Esophagus (tissue), 2 donors: ENCODE results near the gene RBM44. TPM values are rescaled to one million over a fixed set of nuclear protein-coding genes. Genes with fewer than 3 reads are reported as not detected.
"Not testable (repeated sequence)": the region's sequence is repeated elsewhere in the genome, so short reads cannot be mapped to it uniquely, and the experiment has no call there.

Experiments used
- H3K27ac ChIP-seq, 2 donors: one replicate each; pipeline ENCODE4 v1.5.1; 2013; ENCODE audit warnings: low read depth in 2 of 2, mild to moderate bottlenecking in 2 of 2, inconsistent platforms in 1 of 2, low read length in 1 of 2, moderate library complexity in 1 of 2
- H3K27me3 ChIP-seq, 2 donors: one replicate each; pipeline ENCODE4 v1.6.1; 2013; ENCODE audit warnings: low read length in 2 of 2, control low read depth in 1 of 2, mild to moderate bottlenecking in 1 of 2; ENCODE audit not compliant: insufficient read depth in 2 of 2, control insufficient read depth in 1 of 2
- H3K36me3 ChIP-seq, 2 donors: one replicate each; pipeline ENCODE4 v1.6.1; 2013; ENCODE audit warnings: low read length in 1 of 2; ENCODE audit not compliant: control insufficient read depth in 2 of 2, insufficient read depth in 2 of 2
- H3K4me1 ChIP-seq, 2 donors: one replicate each; pipeline ENCODE4 v1.6.1; 2013; ENCODE audit warnings: low read length in 1 of 2; ENCODE audit not compliant: control insufficient read depth in 2 of 2, insufficient read depth in 2 of 2
- H3K4me3 ChIP-seq, 2 donors: one replicate each; pipeline ENCODE4 v1.5.1; 2013; ENCODE audit warnings: low read length in 2 of 2, mild to moderate bottlenecking in 2 of 2, low read depth in 1 of 2, moderate library complexity in 1 of 2
- H3K9me3 ChIP-seq, 2 donors: one replicate each; pipeline ENCODE4 v1.6.1; 2013; ENCODE audit warnings: mild to moderate bottlenecking in 2 of 2, low read depth in 1 of 2, low read length in 1 of 2, moderate library complexity in 1 of 2; ENCODE audit not compliant: control insufficient read depth in 2 of 2, insufficient read depth in 1 of 2
- WGBS, 2 donors: extraction: QIAGEN DNeasy Blood & Tissue Kit; methylation state at CpG; one replicate each; pipeline ENCODE4 v1.1.7; 2013; 5-methylcytosine and 5-hydroxymethylcytosine counted together
- polyA plus RNA-seq, 2 donors: library from polyadenylated mRNA; stranded (reverse); fragments of 200-250 nt; gene quantifications; one replicate each; pipeline ENCODE4 v1.2.3, GENCODE V29; 2013
- donor health status: healthy with polysubstance abuse.
- donor health status: Bipolar disorder and iron deficiency.

The RBM44 gene, protein sequence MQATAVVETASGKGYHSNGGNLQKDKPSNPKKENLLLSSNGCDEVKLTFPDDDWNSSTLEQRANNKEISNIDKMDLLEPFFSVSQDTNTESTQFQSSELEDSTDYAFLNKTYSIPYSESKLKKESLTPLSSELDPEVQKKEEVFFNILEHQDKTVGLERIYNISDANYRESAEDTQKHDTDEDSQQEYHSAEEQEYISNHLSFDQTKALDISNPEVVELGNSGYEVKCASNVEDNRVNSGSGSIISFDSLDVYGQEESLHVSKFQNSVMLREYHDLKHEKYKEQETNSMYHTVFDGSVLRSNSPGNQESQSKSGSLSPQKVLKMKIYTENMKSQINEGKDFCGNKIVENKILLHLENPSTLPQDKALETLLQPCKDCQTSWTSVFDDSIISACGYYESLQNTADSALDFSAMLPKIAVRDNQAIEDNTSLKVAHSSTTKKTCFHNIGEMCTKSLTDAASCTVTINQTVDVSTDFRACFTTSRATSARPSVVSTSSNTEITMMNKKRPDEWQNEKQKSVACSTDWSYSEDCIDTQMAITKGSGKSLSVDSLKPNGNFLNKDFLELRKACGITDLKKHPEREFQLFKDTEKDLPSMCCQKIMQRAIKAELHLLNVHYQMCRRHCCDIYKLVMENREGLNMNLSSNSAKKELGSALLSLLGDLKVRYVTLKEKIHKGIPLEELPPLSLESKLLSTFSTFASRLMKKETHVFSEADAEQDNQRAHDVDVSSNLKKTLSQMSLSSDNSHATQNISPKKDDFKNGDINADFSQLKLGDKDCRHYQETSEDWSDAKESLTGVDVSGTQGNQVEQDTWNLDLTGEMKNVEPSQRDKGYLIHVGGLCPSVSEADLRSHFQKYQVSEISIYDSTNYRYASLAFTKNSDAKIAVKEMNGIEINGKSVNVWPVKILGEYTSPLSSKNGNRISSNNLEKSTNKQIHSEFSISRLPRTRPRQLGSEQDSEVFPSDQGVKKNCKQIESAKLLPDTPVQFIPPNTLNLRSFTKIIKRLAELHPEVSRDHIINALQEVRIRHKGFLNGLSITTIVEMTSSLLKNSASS
- polyA plus RNA-seq = under 1 TPM; 0.24 to 0.37 TPM

DNA sequence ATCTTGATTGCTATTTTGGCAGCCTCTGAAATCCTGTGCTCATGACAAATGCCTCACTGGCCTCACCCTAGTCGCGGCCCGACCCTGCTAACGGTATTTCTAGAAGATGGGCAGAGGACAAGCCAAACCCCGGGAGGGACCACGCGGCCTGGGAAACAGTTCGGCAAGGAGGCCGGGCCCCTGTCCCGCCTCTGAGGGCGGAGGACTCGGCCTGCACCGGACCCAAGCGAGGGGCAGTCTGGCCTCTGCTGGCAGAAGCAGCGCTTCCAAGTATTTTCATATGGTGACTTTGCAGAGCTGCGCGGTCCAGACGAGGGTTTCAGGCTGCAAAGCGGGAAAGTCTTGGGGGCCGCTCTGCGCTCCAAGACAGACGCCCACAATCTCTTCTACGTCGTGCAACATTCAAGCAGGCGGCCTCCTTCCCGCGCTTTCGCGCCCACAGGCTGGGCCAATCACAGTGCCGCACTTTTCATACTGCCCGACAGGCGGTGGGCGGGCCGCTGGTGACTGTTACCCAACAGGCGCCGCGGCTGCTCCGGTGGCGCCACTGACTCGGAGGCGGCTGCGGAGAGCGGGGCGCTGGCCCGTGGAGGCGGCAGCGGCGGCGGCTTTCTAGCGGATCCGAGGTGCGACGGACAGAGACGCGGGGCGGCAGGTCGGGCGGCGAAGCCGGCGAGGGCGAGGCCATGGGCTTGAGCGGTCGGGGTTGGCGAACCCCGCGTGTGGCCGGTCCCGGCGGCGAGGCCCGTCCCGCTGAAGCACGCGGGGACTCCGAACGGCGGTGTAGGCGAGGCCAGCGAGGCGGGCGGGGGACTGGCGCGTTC, at the start of gene RBM44:
Gene RBM44 (plus strand): TSS at position 544 of the 824 bp plus-strand sequence. CDS start 14,831 bp downstream, outside the sequence.
- Histone ChIP-seq H3K4me1 (no peaks in the 10 kb centered on the region), H3K27me3 (no peaks in the 10 kb centered on the region), H3K4me3 (no peak within 1 kb of the TSS), H3K27ac (no peak within 1 kb of the TSS), H3K36me3 (no peaks in the 10 kb centered on the region), H3K9me3 (peaks cover 0 to 8% of the 10 kb centered on the region in 2 donors)
- 82 to 83% methylated on average over 84 of the region's 84 CpGs for WGBS, 2 donors

DNA sequence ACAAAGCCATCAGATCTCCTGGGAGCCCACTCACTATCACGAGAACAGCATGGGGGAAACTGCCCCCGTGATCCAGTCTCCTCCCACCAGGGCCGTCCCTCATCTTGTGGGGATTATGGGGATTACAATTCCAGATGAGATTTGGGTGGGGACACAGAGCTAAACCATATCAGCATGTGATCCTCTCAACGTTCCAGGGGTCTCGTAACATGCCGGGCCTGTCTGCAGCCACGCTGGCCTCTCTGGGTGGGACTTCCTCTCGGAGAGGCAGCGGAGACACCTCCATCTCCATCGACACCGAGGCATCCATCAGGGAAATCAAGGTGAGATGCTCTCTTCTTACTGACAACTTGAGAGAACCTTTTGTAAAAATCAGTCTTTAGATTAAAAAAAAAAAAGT, 49.6 kb upstream of the RBM44 start:
- WGBS, 2 donors = 93 to 94% methylated on average over 11 of the region's 11 CpGs
- Histone ChIP-seq H3K36me3 (peaks cover 14 to 28% of the 10 kb centered on the region in 2 donors), H3K4me3 (no peak overlapping the region), H3K27me3 (no peaks in the 10 kb centered on the region), H3K4me1 (no peaks in the 10 kb centered on the region), H3K9me3 (no peaks in the 10 kb centered on the region), H3K27ac (no peak overlapping the region)

- Histone ChIP-seq H3K27ac (no peak overlapping the region), H3K4me3 (no peak overlapping the region), H3K27me3 (no peaks in the 10 kb centered on the region), H3K9me3 (no peaks in the 10 kb centered on the region), H3K4me1 (no peaks in the 10 kb centered on the region), H3K36me3 (peaks cover 19 to 33% of the 10 kb centered on the region in 2 donors)
- WGBS, 2 donors = 76 to 86% methylated on average over 2 of the region's 2 CpGs
These were observed 48.6 kb upstream of the RBM44 start for GRCh38 chr2:237749961-237750360.

DNA sequence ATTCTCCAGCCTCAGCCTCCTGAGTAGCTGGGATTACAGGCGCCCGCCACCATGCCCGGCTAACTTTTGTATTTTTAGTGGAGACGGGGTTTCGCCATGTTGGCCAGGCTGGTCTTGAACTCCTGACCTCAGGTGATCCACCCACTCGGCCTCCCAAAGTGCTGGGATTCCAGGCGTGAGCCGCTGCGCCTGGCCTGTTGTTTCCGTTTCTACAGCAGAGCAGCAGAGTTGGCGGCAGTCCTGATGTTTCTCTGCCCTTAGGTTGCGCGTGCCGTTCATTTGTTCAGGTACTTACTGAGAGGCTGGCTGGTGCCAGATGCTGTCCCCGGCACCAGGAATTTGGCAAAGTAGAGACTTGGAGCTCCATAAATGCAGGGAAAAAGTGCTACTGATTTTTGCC, 48.1 kb upstream of the RBM44 start:
- peaks cover 23 to 35% of the 10 kb centered on the region in 2 donors for H3K36me3 ChIP-seq
- H3K9me3 ChIP-seq, H3K4me3 ChIP-seq, H3K27ac ChIP-seq, H3K4me1 ChIP-seq, H3K27me3 ChIP-seq: not testable (repeated sequence)
- WGBS, 2 donors = 88 to 94% methylated on average over 15 of the region's 15 CpGs

DNA sequence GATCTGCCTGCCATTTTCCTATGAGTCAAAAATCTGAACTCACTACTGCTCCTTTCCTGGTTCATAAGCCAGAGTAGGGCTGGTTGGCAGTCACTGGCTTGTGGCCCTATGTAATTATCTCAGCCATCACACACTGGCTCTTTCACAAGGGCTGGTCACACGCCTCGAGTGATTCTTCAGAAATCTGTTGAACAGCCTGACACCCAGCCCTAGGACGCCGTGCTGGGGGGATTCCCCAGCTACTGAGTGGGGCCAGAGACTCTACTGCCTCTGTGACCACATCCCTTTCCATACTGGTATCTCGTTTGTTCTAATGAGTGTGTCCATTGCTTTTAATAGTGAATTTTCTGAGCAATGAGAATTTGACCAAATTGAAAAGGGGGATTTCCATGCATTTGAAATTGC, 45.8 kb upstream of the RBM44 start:
- Histone ChIP-seq H3K36me3 (peaks cover 29 to 36% of the 10 kb centered on the region in 2 donors), H3K4me3 (no peak overlapping the region), H3K27me3 (no peaks in the 10 kb centered on the region), H3K9me3 (no peaks in the 10 kb centered on the region), H3K27ac (no peak overlapping the region), H3K4me1 (no peaks in the 10 kb centered on the region)
- WGBS, 2 donors = 67 to 68% methylated on average over 5 of the region's 5 CpGs

- no peaks in the 10 kb centered on the region for H3K27me3 ChIP-seq
- no peaks in the 10 kb centered on the region for H3K9me3 ChIP-seq
- H3K4me1 ChIP-seq = no peaks in the 10 kb centered on the region
- H3K36me3 ChIP-seq = peaks cover 29 to 38% of the 10 kb centered on the region in 2 donors
- 81 to 87% methylated on average over 3 of the region's 3 CpGs for WGBS, 2 donors
- H3K27ac ChIP-seq = no peak overlapping the region
- no peak overlapping the region for H3K4me3 ChIP-seq
These were observed 44.4 kb upstream of the RBM44 start for GRCh38 chr2:237754182-237754581.

GRCh38 chr2:237754626-237755248, 43.8 kb upstream of the RBM44 start:
- peaks cover 29 to 36% of the 10 kb centered on the region in 2 donors for H3K36me3 ChIP-seq
- 91 to 94% methylated on average over 12 of the region's 12 CpGs for WGBS, 2 donors

GRCh38 chr2:237757616-237758015, 41.0 kb upstream of the RBM44 start:
- WGBS, 2 donors = 92% methylated on average over 10 of the region's 10 CpGs
- Histone ChIP-seq H3K27me3 (no peaks in the 10 kb centered on the region), H3K9me3 (no peaks in the 10 kb centered on the region), H3K4me1 (no peaks in the 10 kb centered on the region), H3K4me3 (no peak overlapping the region), H3K36me3 (peaks cover 27 to 39% of the 10 kb centered on the region in 2 donors), H3K27ac (no peak overlapping the region)

More at GRCh38 chr2:237754626-237755248, 43.8 kb upstream of the RBM44 start:
- no peak overlapping the region for H3K27ac ChIP-seq
- no peaks in the 10 kb centered on the region for H3K4me1 ChIP-seq
- no peaks in the 10 kb centered on the region for H3K27me3 ChIP-seq
- H3K9me3 ChIP-seq = no peaks in the 10 kb centered on the region
- H3K4me3 ChIP-seq = no peak overlapping the region
